Activated naive CD4-positive, alpha-beta T cell treated with anti-CD3 and anti-CD28 coated beads for 36 hours (primary cell): ENCODE data around the gene MOK. TPM values are rescaled to one million over a fixed set of nuclear protein-coding genes. Genes with fewer than 3 reads are reported as not detected.

Experiments
- CTCF ChIA-PET: fragments of 350-600 bp; sonication (Branson Sonifier 250); formaldehyde crosslinking; loops from one replicate; lab custom pipeline; 2021; ENCODE audit warnings: antibody characterized with exemption; lab: Charles Lee
- DNase-seq: peaks from one replicate; pipeline ENCODE4 v3.0.0-alpha.2; 2020
- H3K27ac Mint-ChIP-seq: one replicate; pipeline ENCODE4 v1.8.0; 2021; ENCODE audit warnings: mild to moderate bottlenecking, mixed read lengths
- H3K27me3 Mint-ChIP-seq: one replicate; pipeline ENCODE4 v1.8.0; 2021; ENCODE audit warnings: low read depth, mixed read lengths
- H3K36me3 Mint-ChIP-seq: one replicate; pipeline ENCODE4 v1.8.0; 2021; ENCODE audit warnings: low read depth, mixed read lengths
- H3K4me1 Mint-ChIP-seq: one replicate; pipeline ENCODE4 v1.8.0; 2021; ENCODE audit warnings: low read depth, mixed read lengths
- H3K4me3 Mint-ChIP-seq: one replicate; pipeline ENCODE4 v1.8.0; 2021; ENCODE audit warnings: mild to moderate bottlenecking, moderate library complexity, mixed read lengths
- H3K9me3 Mint-ChIP-seq: one replicate; pipeline ENCODE4 v1.8.0; 2021; ENCODE audit warnings: mixed read lengths
- intact Hi-C: fragments of 100-400 bp; cut with micrococcal nuclease; formaldehyde crosslinking; loops from one replicate; pipeline ENCODE4 v1.15.1; 2023
- total RNA-seq, 2 experiments: library from RNA; stranded (reverse); gene quantifications; one replicate each; pipeline ENCODE4 v1.2.3, GENCODE V29; 2021

Gene MOK
- total RNA-seq, 2 experiments from 2014 or later: 1.6 TPM

GRCh38 chr14:102279282-102279681, 25.7 kb downstream of the MOK start:
- Mint-ChIP-seq H3K9me3 (no peaks in the 10 kb centered on the region), H3K4me1 (peaks cover 3% of the 10 kb centered on the region), H3K27me3 (no peaks in the 10 kb centered on the region), H3K27ac (no peak overlapping the region), H3K36me3 (no peaks in the 10 kb centered on the region), H3K4me3 (no peak overlapping the region)
- intact Hi-C loops: no loop called here
- DNase-seq: no peak
- CTCF ChIA-PET: no interaction called here

DNA sequence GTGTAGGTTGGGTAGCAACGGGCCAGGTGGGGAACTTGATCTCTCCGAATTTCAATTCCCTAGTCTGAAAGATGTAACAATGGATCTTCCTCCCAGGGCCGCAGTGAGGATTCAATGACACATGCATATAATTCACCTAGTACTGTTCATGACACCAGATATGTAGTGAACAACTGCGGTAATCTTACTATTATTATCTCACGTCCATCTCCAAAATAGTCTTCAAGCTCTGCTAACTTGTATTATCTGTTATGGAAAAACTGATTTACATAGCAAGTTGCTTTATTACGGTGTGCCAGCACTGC, 26.4 kb downstream of the MOK start:
- H3K27me3 Mint-ChIP-seq: no peaks in the 10 kb centered on the region
- no peak overlapping the region for H3K4me3 Mint-ChIP-seq
- H3K36me3 Mint-ChIP-seq: no peaks in the 10 kb centered on the region
- DNase-seq: no peak
- no peaks in the 10 kb centered on the region for H3K9me3 Mint-ChIP-seq
- peaks cover 3% of the 10 kb centered on the region for H3K4me1 Mint-ChIP-seq
- CTCF ChIA-PET: no interaction called here
- intact Hi-C loops: no loop called here
- no peak overlapping the region for H3K27ac Mint-ChIP-seq

DNA sequence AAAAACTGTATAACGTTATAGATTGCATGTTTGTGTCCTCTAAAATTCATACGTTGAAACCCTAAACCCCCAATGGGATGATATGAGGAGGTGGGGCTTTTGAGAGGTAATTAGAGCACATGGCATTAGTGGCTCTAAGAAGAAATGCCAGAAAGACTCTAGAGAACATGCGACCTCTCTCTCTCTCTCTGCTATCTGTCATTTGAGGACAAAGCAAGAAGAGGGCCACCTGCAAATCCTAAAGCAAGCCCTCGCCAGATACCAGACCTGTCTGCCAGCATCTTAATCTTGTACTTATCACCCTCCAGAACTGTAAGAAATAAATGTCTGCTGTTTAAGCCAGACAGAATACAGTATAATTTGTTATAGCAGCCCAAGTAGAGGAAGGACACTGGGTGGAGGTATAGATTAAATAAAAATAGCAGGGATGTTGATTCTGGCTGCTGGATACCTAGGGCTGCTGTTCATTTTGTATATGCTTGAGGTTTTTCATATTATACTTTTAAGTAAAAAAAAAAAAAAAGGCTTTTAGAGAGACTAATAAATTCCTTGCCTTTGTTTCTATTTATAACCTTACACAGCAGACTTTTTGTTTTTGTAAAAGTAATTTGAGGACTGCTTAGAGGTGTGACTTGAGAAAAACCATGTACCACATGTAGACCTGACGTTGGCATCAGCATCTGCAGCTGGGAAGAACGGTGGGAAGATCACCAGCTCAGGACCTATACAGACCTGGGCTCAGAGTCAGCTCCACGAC, 26.9 kb downstream of the MOK start:
- DNase-seq: no peak
- no peak overlapping the region for H3K27ac Mint-ChIP-seq
- H3K36me3 Mint-ChIP-seq: no peaks in the 10 kb centered on the region
- H3K9me3 Mint-ChIP-seq: no peaks in the 10 kb centered on the region
- H3K4me3 Mint-ChIP-seq: no peak overlapping the region
- no peaks in the 10 kb centered on the region for H3K27me3 Mint-ChIP-seq
- peaks cover 3% of the 10 kb centered on the region for H3K4me1 Mint-ChIP-seq
- intact Hi-C loops: no loop called here
- CTCF ChIA-PET: no interaction called here

DNA sequence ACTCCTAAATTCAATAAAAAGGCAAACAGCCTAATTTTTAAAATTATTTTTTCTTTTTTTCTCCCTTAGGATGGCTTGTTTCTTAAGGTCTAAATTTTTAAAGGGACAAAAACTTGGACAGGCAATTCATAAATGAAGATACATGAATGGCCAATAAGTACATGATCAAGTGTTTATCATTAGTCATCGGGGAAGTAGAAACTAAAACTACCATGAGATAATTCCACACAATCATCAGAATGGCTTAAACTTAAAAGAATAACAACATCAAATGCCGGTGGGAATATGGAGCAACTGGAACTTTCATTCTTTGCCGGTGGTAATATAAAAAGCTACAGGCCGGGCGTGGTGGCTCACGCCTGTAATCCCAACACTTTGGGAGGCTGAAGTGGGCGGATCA, 29.1 kb downstream of the MOK start:
- Mint-ChIP-seq H3K36me3 (no peaks in the 10 kb centered on the region), H3K4me3 (no peak overlapping the region), H3K4me1 (peaks cover 10% of the 10 kb centered on the region), H3K9me3 (no peaks in the 10 kb centered on the region), H3K27ac (no peak overlapping the region), H3K27me3 (no peaks in the 10 kb centered on the region)
- intact Hi-C loops: no loop called here
- CTCF ChIA-PET: no interaction called here
- no peak for DNase-seq

DNA sequence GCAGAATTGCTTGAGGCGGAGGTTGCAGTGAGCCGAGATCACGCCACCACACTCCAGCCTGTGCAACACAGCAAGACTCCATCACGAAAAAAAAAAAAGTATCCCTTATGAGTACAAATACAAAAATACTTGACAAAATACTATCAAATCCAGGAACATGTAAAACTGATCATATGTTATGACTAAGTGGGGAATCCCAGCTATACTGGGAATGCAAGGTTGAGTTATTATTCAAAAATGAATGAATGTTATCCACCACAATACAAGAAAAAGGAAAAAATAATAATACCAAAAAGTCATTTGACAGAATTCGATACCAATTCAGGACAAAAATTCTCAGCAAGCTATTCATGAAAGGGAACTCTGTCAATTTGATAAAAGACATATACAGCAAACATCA, 32.6 kb downstream of the MOK start:
- Mint-ChIP-seq H3K27me3 (no peaks in the 10 kb centered on the region), H3K4me1 (peaks cover 6% of the 10 kb centered on the region), H3K36me3 (no peaks in the 10 kb centered on the region), H3K4me3 (no peak overlapping the region), H3K9me3 (no peaks in the 10 kb centered on the region), H3K27ac (peak overlapping the region; percentile 39)
- no peak for DNase-seq
- CTCF ChIA-PET: interaction anchor here (1.3 kb wide), 1 partner anchor 42 kb away, joined by 5 read pairs; no protein-coding TSS in a partner anchor
- intact Hi-C loops: no loop called here

GRCh38 chr14:102264775-102265174, 40.2 kb downstream of the MOK start:
- DNase-seq: no peak
- Mint-ChIP-seq H3K36me3 (no peaks in the 10 kb centered on the region), H3K9me3 (no peaks in the 10 kb centered on the region), H3K4me1 (no peaks in the 10 kb centered on the region), H3K27me3 (no peaks in the 10 kb centered on the region), H3K27ac (no peak overlapping the region), H3K4me3 (no peak overlapping the region)
- intact Hi-C loops: no loop called here
- CTCF ChIA-PET: no interaction called here

DNA sequence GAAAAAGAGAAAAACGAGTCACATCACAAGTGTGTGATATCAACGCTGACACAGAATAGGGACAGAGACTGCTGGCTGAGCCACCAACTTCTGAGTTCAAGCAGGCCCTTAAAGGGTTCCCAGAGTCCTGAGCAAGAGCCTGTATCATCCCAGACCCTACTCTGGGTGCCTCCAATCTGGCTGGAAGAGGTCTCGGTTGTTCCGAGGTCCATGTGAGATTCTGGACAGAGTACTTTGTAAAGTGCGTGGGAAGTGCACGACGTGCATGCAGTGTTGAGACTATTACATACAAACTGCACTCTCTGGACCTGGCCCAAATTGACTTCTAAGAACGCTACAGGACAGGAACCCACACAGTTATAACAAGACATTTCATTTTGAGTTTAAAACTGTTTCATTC, 40.6 kb downstream of the MOK start:
- intact Hi-C loops: no loop called here

GRCh38 chr14:102262929-102263462, 42.0 kb downstream of the MOK start:
- Mint-ChIP-seq H3K36me3 (no peaks in the 10 kb centered on the region), H3K27me3 (no peaks in the 10 kb centered on the region), H3K9me3 (no peaks in the 10 kb centered on the region), H3K4me1 (no peaks in the 10 kb centered on the region), H3K4me3 (no peak overlapping the region), H3K27ac (no peak overlapping the region)
- intact Hi-C loops: no loop called here
- CTCF ChIA-PET: no interaction called here
- DNase-seq: no peak

More for the DNA sequence above, 40.6 kb downstream of the MOK start:
- no peaks in the 10 kb centered on the region for H3K4me1 Mint-ChIP-seq
- CTCF ChIA-PET: no interaction called here
- H3K4me3 Mint-ChIP-seq: no peak overlapping the region
- DNase-seq: no peak
- no peaks in the 10 kb centered on the region for H3K27me3 Mint-ChIP-seq
- H3K9me3 Mint-ChIP-seq: no peaks in the 10 kb centered on the region
- no peaks in the 10 kb centered on the region for H3K36me3 Mint-ChIP-seq
- H3K27ac Mint-ChIP-seq: no peak overlapping the region

- DNase-seq: no peak
- H3K4me3 Mint-ChIP-seq: no peak overlapping the region
- no peaks in the 10 kb centered on the region for H3K27me3 Mint-ChIP-seq
- intact Hi-C loops: no loop called here
- no peaks in the 10 kb centered on the region for H3K9me3 Mint-ChIP-seq
- H3K27ac Mint-ChIP-seq: no peak overlapping the region
- no peaks in the 10 kb centered on the region for H3K36me3 Mint-ChIP-seq
- CTCF ChIA-PET: no interaction called here
- H3K4me1 Mint-ChIP-seq: no peaks in the 10 kb centered on the region
These were observed 46.8 kb downstream of the MOK start for GRCh38 chr14:102258136-102258535.

DNA sequence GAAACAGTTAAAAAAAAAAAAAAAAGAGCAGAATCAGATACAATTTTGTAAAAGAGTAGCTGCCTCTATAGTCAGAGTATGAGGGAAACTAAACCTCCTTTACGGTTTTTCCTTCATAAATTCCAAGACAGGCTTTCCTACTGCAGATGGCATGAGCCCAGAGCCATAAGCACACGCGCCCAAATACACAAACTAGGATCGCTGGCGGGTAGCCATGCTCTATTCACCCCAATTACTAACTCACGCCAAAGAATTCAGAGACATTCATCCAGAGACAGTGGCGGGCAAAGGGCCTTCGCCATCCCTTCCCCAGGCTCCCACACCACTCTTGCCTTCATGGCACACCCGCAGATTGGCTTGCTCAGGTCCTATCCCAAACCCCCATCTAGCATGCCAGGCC, 48.2 kb downstream of the MOK start:
- DNase-seq: no peak
- intact Hi-C loops: no loop called here
- H3K27me3 Mint-ChIP-seq: no peaks in the 10 kb centered on the region
- H3K36me3 Mint-ChIP-seq: no peaks in the 10 kb centered on the region
- CTCF ChIA-PET: no interaction called here
- no peaks in the 10 kb centered on the region for H3K9me3 Mint-ChIP-seq
- H3K4me1 Mint-ChIP-seq: no peaks in the 10 kb centered on the region
- no peak overlapping the region for H3K4me3 Mint-ChIP-seq
- no peak overlapping the region for H3K27ac Mint-ChIP-seq

GRCh38 chr14:102255401-102256190, 49.4 kb downstream of the MOK start:
- CTCF ChIA-PET: no interaction called here
- Mint-ChIP-seq H3K36me3 (no peaks in the 10 kb centered on the region), H3K9me3 (no peaks in the 10 kb centered on the region), H3K4me3 (no peak overlapping the region), H3K27me3 (no peaks in the 10 kb centered on the region), H3K4me1 (no peaks in the 10 kb centered on the region), H3K27ac (no peak overlapping the region)
- no peak for DNase-seq
- intact Hi-C loops: no loop called here

GRCh38 chr14:102252834-102253801, 51.8 kb downstream of the MOK start:
- DNase-seq: no peak
- Mint-ChIP-seq H3K9me3 (no peaks in the 10 kb centered on the region), H3K27me3 (no peaks in the 10 kb centered on the region), H3K27ac (no peak overlapping the region), H3K4me1 (no peaks in the 10 kb centered on the region), H3K36me3 (no peaks in the 10 kb centered on the region), H3K4me3 (no peak overlapping the region)
- intact Hi-C loops: no loop called here
- CTCF ChIA-PET: interaction anchor here (0.6 to 0.7 kb wide), 2 partner anchors 66 to 93 kb away, joined by 3 to 4 read pairs; no protein-coding TSS in a partner anchor
